Panc1 (cell line): ENCODE data around the gene LHX1. TPM values are rescaled to one million over a fixed set of nuclear protein-coding genes. Genes with fewer than 3 reads are reported as not detected.

Experiments
- ATAC-seq: fragments of 200-7000 bp; cut with Tn5 transposase; 2 replicates; pipeline ENCODE4 v1.9.1; 2020; ENCODE audit warnings: mild to moderate bottlenecking, moderate library complexity
- BruUV-seq: library from RNA; stranded (reverse); fragments of 400-500 nt; replicated peaks from 2 replicates; lab custom pipeline; 2021; lab: Mats Ljungman, UMichigan
- CTCF ChIA-PET: fragments of 300-600 bp; sonication (Branson Sonifier 250); formaldehyde crosslinking; loops from one replicate; lab custom pipeline; 2022; ENCODE audit warnings: antibody characterized with exemption; lab: Charles Lee
- POLR2A ChIA-PET: fragments of 300-600 bp; sonication (Branson Sonifier 250); formaldehyde crosslinking; loops from one replicate; lab custom pipeline; 2022; ENCODE audit warnings: antibody characterized with exemption; lab: Charles Lee
- DNase-seq: peaks from one replicate; pipeline ENCODE4 v3.0.0-alpha.2; 2010; ENCODE audit warnings: low read depth, low spot score
- H3K27ac ChIP-seq: 2 replicates; pipeline ENCODE4 v1.5.1; 2011; ENCODE audit warnings: mild to moderate bottlenecking, low read length, inconsistent platforms
- H3K27me3 ChIP-seq: fragments of 200-500 bp; sonication (Bioruptor generic); 2 replicates; pipeline ENCODE4 v1.6.0; 2014; ENCODE audit warnings: low read length, inconsistent platforms; ENCODE audit not compliant: control insufficient read depth, insufficient read depth
- H3K36me3 ChIP-seq: fragments of 200-500 bp; sonication (Bioruptor generic); 2 replicates; pipeline ENCODE4 v1.5.1; 2014; ENCODE audit warnings: inconsistent platforms, mild to moderate bottlenecking, low read length, moderate library complexity; ENCODE audit not compliant: control insufficient read depth, insufficient read depth
- H3K4me1 ChIP-seq: 2 replicates; pipeline ENCODE4 v1.5.1; 2011; ENCODE audit warnings: inconsistent platforms, mild to moderate bottlenecking, low read length, moderate library complexity; ENCODE audit not compliant: control insufficient read depth, insufficient read depth
- H3K4me3 ChIP-seq, 2 experiments: 2 replicates each; pipeline ENCODE4 v1.5.1; 2011 to 2012; ENCODE audit warnings: low read depth in 2 of 2, low read length in 2 of 2, mild to moderate bottlenecking in 2 of 2, inconsistent platforms in 1 of 2, moderate library complexity in 1 of 2
- H3K9me3 ChIP-seq: fragments of 200-500 bp; sonication (Bioruptor generic); 2 replicates; pipeline ENCODE4 v1.5.1; 2014; ENCODE audit warnings: low read depth, mild to moderate bottlenecking, inconsistent platforms, low read length, moderate library complexity; ENCODE audit not compliant: control insufficient read depth, insufficient read depth
- CTCF ChIP-seq: fragments of 450-650 bp; IDR thresholded peaks from 2 replicates; pipeline ENCODE4 v1.5.1; 2017; ENCODE audit warnings: mild to moderate bottlenecking
- POLR2AphosphoS5 ChIP-seq: IDR thresholded peaks from 2 replicates; pipeline ENCODE4 v1.6.1; 2012; ENCODE audit warnings: mild to moderate bottlenecking, low read depth, low read length, moderate library complexity
- REST ChIP-seq, 2 experiments: IDR thresholded peaks; 2 replicates each; pipeline ENCODE4 v1.6.1; 2011 to 2012; ENCODE audit warnings: low read depth in 2 of 2, control low read depth in 1 of 2, low read length in 1 of 2, mild to moderate bottlenecking in 1 of 2, moderate library complexity in 1 of 2; ENCODE audit not compliant: insufficient read depth in 1 of 2
- SIN3A ChIP-seq: IDR thresholded peaks from 2 replicates; pipeline ENCODE4 v1.6.1; 2012; ENCODE audit warnings: low read depth, mild to moderate bottlenecking, low read length, moderate library complexity, borderline replicate concordance; ENCODE audit not compliant: insufficient read depth
- TCF7L2 ChIP-seq: IDR thresholded peaks from 2 replicates; pipeline ENCODE4 v1.6.1; 2011; ENCODE audit warnings: mild to moderate bottlenecking, low read depth, low read length, inconsistent platforms
- in situ Hi-C: cut with HindIII; loops from 2 replicates; pipeline ENCODE4 v1.10.0; 2016; ENCODE audit warnings: low sequenced_read_pairs, low pct_unique_long_range_greater_than_20kb
- intact Hi-C: fragments of 100-400 bp; cut with micrococcal nuclease; formaldehyde crosslinking; loops from one replicate; pipeline ENCODE4 v1.10.0; 2022; ENCODE audit not compliant: unreplicated experiment
- total RNA-seq: library from RNA; stranded (reverse); gene quantifications from one replicate; pipeline ENCODE4 v1.2.1, GENCODE V29; 2021; ENCODE audit not compliant: unreplicated experiment

The LHX1 gene
- total RNA-seq, 1 experiment from 2014 or later, result 8.6 TPM

- TF ChIP-seq TCF7L2, result no peak
- TF ChIP-seq POLR2AphosphoS5, result peak; percentile 63
- 0 out of 4 replicates have a peak, but pooled peaks of 1 of the 2 experiments have one; percentile 29 for TF ChIP-seq REST (IDR thresholded peaks at IDR 0.05; ENCODE audit: insufficient read depth in 1 of 2, low read depth in 2 of 2, low read length in 1 of 2)
- peak; percentile 71 for TF ChIP-seq SIN3A
- TF ChIP-seq CTCF, result no peak
- Histone ChIP-seq H3K36me3 (peaks cover 12% of the 10 kb centered on the region; the same call in 1 of the 2 replicates), H3K9me3 (no peaks in the 10 kb centered on the region), H3K27ac (peak within 1 kb of the TSS; percentile 85), H3K4me1 (peaks cover 6% of the 10 kb centered on the region), H3K4me3 (peak within 1 kb of the TSS; percentile 82 to 90), H3K27me3 (no peaks in the 10 kb centered on the region)
- in situ Hi-C loops (no loop called here), intact Hi-C loops (no loop called here)
- BruUV-seq, result TSS peak; percentile 61
- CTCF ChIA-PET, result interaction anchor here (0.6 kb wide), 1 partner anchor 193 kb away, joined by 3 read pairs; no protein-coding TSS in a partner anchor
- ATAC-seq (peak; percentile 98), DNase-seq (peak; percentile 62)
- POLR2A ChIA-PET, result interaction anchor here (0.6 kb wide), 1 partner anchor 25 kb away, joined by 4 read pairs; no protein-coding TSS in a partner anchor
Measured at GRCh38 chr17:36948717-36949460, 11.6 kb downstream of the LHX1 start, which contains the start of gene AATF. Gene AATF, plus strand, starts transcription at chr17:36948954. Its CDS starts 172 bp downstream, at chr17:36949126.

GRCh38 chr17:36949461-36949927 is 12.2 kb downstream of the LHX1 start:
- POLR2A ChIA-PET, result interaction anchor here (0.6 kb wide), 1 partner anchor 25 kb away, joined by 4 read pairs; no protein-coding TSS in a partner anchor
- intact Hi-C loops, result no loop called here
- no peak for DNase-seq
- Histone ChIP-seq H3K4me1 (peaks cover 6% of the 10 kb centered on the region), H3K9me3 (no peaks in the 10 kb centered on the region), H3K4me3 (peak overlapping the region; percentile 82 to 90), H3K27me3 (no peaks in the 10 kb centered on the region), H3K27ac (peak overlapping the region; percentile 81), H3K36me3 (peaks cover 14% of the 10 kb centered on the region)
- CTCF ChIA-PET, result interaction anchor here (0.6 kb wide), 1 partner anchor 193 kb away, joined by 3 read pairs; no protein-coding TSS in a partner anchor
- ATAC-seq, result no peak; the same call in 1 of the 2 replicates
- in situ Hi-C loops, result no loop called here
- BruUV-seq, result no TSS peak
- TF ChIP-seq SIN3A, result no peak
- no peak for TF ChIP-seq TCF7L2
- TF ChIP-seq POLR2AphosphoS5, result no peak
- no peak for TF ChIP-seq CTCF
- no peak for TF ChIP-seq REST (IDR thresholded peaks at IDR 0.05; ENCODE audit: insufficient read depth in 1 of 2, low read depth in 2 of 2, low read length in 1 of 2)
